H1 (cell line): ENCODE data around the gene RPS6KA2. TPM values are rescaled to one million over a fixed set of nuclear protein-coding genes. Genes with fewer than 3 reads are reported as not detected.
A peak's percentile ranks its signal among the peaks of the same experiment; 100 is the strongest.

Source experiments
- CTCF ChIA-PET: fragments of 300-600 bp; sonication (Branson Sonifier 250); formaldehyde crosslinking; loops from one replicate; lab custom pipeline; 2021; ENCODE audit not compliant: partially characterized antibody; lab: Charles Lee
- POLR2A ChIA-PET: fragments of 300-600 bp; sonication (Branson Sonifier 250); formaldehyde crosslinking; loops from one replicate; lab custom pipeline; 2021; ENCODE audit warnings: inconsistent platforms; ENCODE audit not compliant: partially characterized antibody; lab: Charles Lee
- DNase-seq, 2 experiments: peaks; one replicate each; pipeline versions ENCODE4 v3.0.0 to v3.0.0-alpha.2; 2010 to 2022; ENCODE audit warnings: low spot score in 2 of 2, low read depth in 1 of 2, mixed read lengths in 1 of 2
- FAIRE-seq: peaks from 2 replicates; lab custom pipeline; 2011; peaks lifted over from hg19 to GRCh38; lab: Jason Lieb, UNC
- H2AFZ ChIP-seq: 2 replicates; pipeline ENCODE4 v1.8.1; 2012; ENCODE audit warnings: low read length, inconsistent platforms
- H2AK5ac ChIP-seq: 2 replicates; pipeline ENCODE4 v1.6.1; 2013; ENCODE audit warnings: low read depth, low read length
- H2BK120ac ChIP-seq: replicated peaks from 2 replicates; pipeline ENCODE3; 2013; ENCODE audit warnings: low read depth, low read length, inconsistent platforms
- H2BK12ac ChIP-seq: 2 replicates; pipeline ENCODE4 v1.6.1; 2013; ENCODE audit warnings: low read depth, low read length
- H2BK15ac ChIP-seq: 2 replicates; pipeline ENCODE4 v1.6.1; 2013; ENCODE audit warnings: low read length
- H2BK20ac ChIP-seq: 2 replicates; pipeline ENCODE4 v1.6.1; 2013; ENCODE audit warnings: low read length
- H2BK5ac ChIP-seq: 2 replicates; pipeline ENCODE4 v1.6.1; 2013; ENCODE audit warnings: low read depth, low read length
- H3K14ac ChIP-seq: 2 replicates; pipeline ENCODE4 v1.6.1; 2013; ENCODE audit warnings: inconsistent platforms; ENCODE audit not compliant: insufficient read length
- H3K18ac ChIP-seq: 2 replicates; pipeline ENCODE4 v1.6.1; 2013; ENCODE audit warnings: low read length; ENCODE audit errors: extremely low read depth
- H3K23ac ChIP-seq: 2 replicates; pipeline ENCODE4 v1.6.1; 2013; ENCODE audit warnings: inconsistent platforms; ENCODE audit not compliant: insufficient read length
- H3K23me2 ChIP-seq: 2 replicates; pipeline ENCODE4 v1.6.1; 2013; ENCODE audit warnings: low read depth, low read length
- H3K27ac ChIP-seq: 2 replicates; pipeline ENCODE4 v1.6.1; 2011; ENCODE audit warnings: low read depth, low read length, inconsistent platforms
- H3K27me3 ChIP-seq, 4 experiments: replicated peaks in 1 of 4; 1 replicate in 1 of 4; 2 replicates in 3 of 4; pipeline versions ENCODE4 v1.6.1 to v1.8.1; 2011 to 2013; ENCODE audit warnings: low read length in 3 of 4, mild to moderate bottlenecking in 3 of 4, inconsistent platforms in 2 of 4, mixed read lengths in 2 of 4, moderate library complexity in 1 of 4; ENCODE audit not compliant: control insufficient read depth in 3 of 4, insufficient read depth in 3 of 4; ENCODE audit errors: extremely low read depth in 1 of 4
- H3K36me3 ChIP-seq, 4 experiments: 2 replicates each; pipeline versions ENCODE4 v1.6.1 to v1.8.1; 2011 to 2013; ENCODE audit warnings: mild to moderate bottlenecking in 4 of 4, low read length in 3 of 4, moderate library complexity in 2 of 4, control low read depth in 1 of 4, inconsistent platforms in 1 of 4; ENCODE audit not compliant: insufficient read depth in 4 of 4, control insufficient read depth in 2 of 4
- H3K4ac ChIP-seq: replicated peaks from 2 replicates; pipeline ENCODE3; 2013; ENCODE audit warnings: low read length, low read depth, mixed read lengths, inconsistent platforms; ENCODE audit not compliant: insufficient read length
- H3K4me1 ChIP-seq, 4 experiments: replicated peaks in 1 of 4; 1 replicate in 1 of 4; 2 replicates in 3 of 4; pipeline versions ENCODE4 v1.6.1 to v1.8.1; 2011 to 2013; ENCODE audit warnings: low read length in 3 of 4, inconsistent platforms in 2 of 4, mixed read lengths in 1 of 4; ENCODE audit not compliant: insufficient read depth in 4 of 4, control insufficient read depth in 3 of 4
- H3K4me2 ChIP-seq, 2 experiments: 2 replicates each; pipeline versions ENCODE4 v1.6.1 to v1.8.1; 2011 to 2013; ENCODE audit warnings: low read depth in 2 of 2, low read length in 2 of 2, control low read depth in 1 of 2, inconsistent platforms in 1 of 2, mild to moderate bottlenecking in 1 of 2; ENCODE audit not compliant: insufficient read depth in 1 of 2
- H3K4me3 ChIP-seq, 4 experiments: fragments of 200-600, 300-600 bp in 1 of 4; sonication (generic), shearing (Covaris generic), sonication (Bioruptor Twin) in 1 of 4; 2 replicates each; pipeline versions ENCODE4 v1.5.1 to v1.8.1; 2011 to 2016; ENCODE audit warnings: low read length in 4 of 4, low read depth in 3 of 4, control low read depth in 2 of 4, inconsistent platforms in 2 of 4, mild to moderate bottlenecking in 2 of 4, mixed read lengths in 1 of 4, moderate library complexity in 1 of 4; ENCODE audit not compliant: insufficient read depth in 2 of 4; ENCODE audit errors: extremely low read depth in 1 of 4
- H3K56ac ChIP-seq: replicated peaks from 2 replicates; pipeline ENCODE3; 2013; ENCODE audit warnings: low read depth, mild to moderate bottlenecking, mixed read lengths, low read length, inconsistent platforms; ENCODE audit not compliant: insufficient read length
- H3K79me1 ChIP-seq: 2 replicates; pipeline ENCODE4 v1.6.1; 2013; ENCODE audit warnings: low read depth, low read length, control low read depth
- H3K79me2 ChIP-seq, 2 experiments: 2 replicates each; pipeline versions ENCODE4 v1.6.1 to v1.8.1; 2012 to 2013; ENCODE audit warnings: low read length in 2 of 2, mild to moderate bottlenecking in 2 of 2, inconsistent platforms in 1 of 2; ENCODE audit not compliant: insufficient read depth in 2 of 2, control insufficient read depth in 1 of 2
- H3K9ac ChIP-seq, 4 experiments: replicated peaks in 1 of 4; 1 replicate in 1 of 4; 2 replicates in 3 of 4; pipeline versions ENCODE4 v1.6.1 to v1.8.1; 2011 to 2013; ENCODE audit warnings: low read depth in 3 of 4, low read length in 3 of 4, control low read depth in 2 of 4, mild to moderate bottlenecking in 2 of 4, moderate library complexity in 2 of 4, inconsistent platforms in 1 of 4; ENCODE audit errors: extremely low read depth in 1 of 4
- H3K9me3 ChIP-seq, 2 experiments: 2 replicates each; pipeline versions ENCODE4 v1.6.1 to v1.8.1; 2012 to 2013; ENCODE audit warnings: mild to moderate bottlenecking in 2 of 2, moderate library complexity in 2 of 2, control low read depth in 1 of 2, inconsistent platforms in 1 of 2, low read depth in 1 of 2, low read length in 1 of 2, mixed read lengths in 1 of 2; ENCODE audit not compliant: insufficient read depth in 2 of 2
- H4K20me1 ChIP-seq, 2 experiments: replicated peaks in 1 of 2; 2 replicates each; pipeline versions ENCODE3 to v1.8.1; 2011 to 2013; ENCODE audit warnings: inconsistent platforms in 2 of 2, low read length in 2 of 2, mild to moderate bottlenecking in 1 of 2; ENCODE audit not compliant: insufficient read depth in 2 of 2, control insufficient read depth in 1 of 2
- H4K5ac ChIP-seq: 2 replicates; pipeline ENCODE4 v1.6.1; 2013; ENCODE audit warnings: low read length, low read depth, mixed read lengths, inconsistent platforms; ENCODE audit not compliant: insufficient read length
- H4K8ac ChIP-seq: 2 replicates; pipeline ENCODE4 v1.8.0; 2013; ENCODE audit warnings: mild to moderate bottlenecking, moderate library complexity, low read length, inconsistent platforms; ENCODE audit not compliant: insufficient read depth; ENCODE audit errors: extremely low read depth
- H4K91ac ChIP-seq: replicated peaks from 2 replicates; pipeline ENCODE3; 2013; ENCODE audit warnings: low read length, mixed read lengths, inconsistent platforms; ENCODE audit not compliant: insufficient read length
- CREB1 ChIP-seq: IDR thresholded peaks from 2 replicates; pipeline ENCODE4 v1.6.1; 2012; ENCODE audit warnings: inconsistent platforms
- CTBP2 ChIP-seq: IDR thresholded peaks from 2 replicates; pipeline ENCODE4 v1.7.0; 2011; ENCODE audit warnings: borderline replicate concordance, mild to moderate bottlenecking, moderate library complexity, mixed read lengths, low read length; ENCODE audit not compliant: insufficient read depth, insufficient read length
- KDM1A ChIP-seq: fragments of 200-600, 300-600 bp; sonication (generic); IDR thresholded peaks from 2 replicates; pipeline ENCODE4 v1.7.1; 2016; ENCODE audit warnings: mild to moderate bottlenecking, low read length, borderline replicate concordance
- POU5F1 ChIP-seq: IDR thresholded peaks from 2 replicates; pipeline ENCODE4 v1.6.1; 2011; ENCODE audit warnings: low read depth, mild to moderate bottlenecking, low read length, moderate library complexity
- RNF2 ChIP-seq: fragments of 200-900, 300-1000 bp; sonication (generic); IDR thresholded peaks from 2 replicates; pipeline ENCODE4 v1.7.1; 2016; ENCODE audit warnings: borderline replicate concordance, low read depth, mild to moderate bottlenecking, antibody characterized with exemption, low read length; ENCODE audit not compliant: poor library complexity, severe bottlenecking; ENCODE audit errors: missing control alignments
- SIX5 ChIP-seq: IDR thresholded peaks from 2 replicates; pipeline ENCODE4 v1.6.1; 2011; ENCODE audit warnings: mild to moderate bottlenecking, low read depth, low read length
- SP1 ChIP-seq: IDR thresholded peaks from 2 replicates; pipeline ENCODE4 v1.6.1; 2011; ENCODE audit warnings: low read depth, low read length
- WGBS, 2 experiments: shearing (Covaris generic) in 1 of 2; methylation state at CpG; one replicate each; pipeline versions ENCODE4 v1.1.6 to v1.1.7; 2013 to 2015; ENCODE audit warnings: low lambda C conversion rate in 2 of 2, mixed read lengths in 2 of 2, inconsistent platforms in 1 of 2, low coverage in 1 of 2, missing lambda C conversion rate in 1 of 2; ENCODE audit not compliant: insufficient replicate concordance in 2 of 2, insufficient coverage in 1 of 2, insufficient read length in 1 of 2; ENCODE audit errors: extremely low coverage in 1 of 2, missing lambda C conversion rate in 1 of 2; 5-methylcytosine and 5-hydroxymethylcytosine counted together
- polyA plus RNA-seq, 7 experiments: library from polyadenylated mRNA; depleted of rRNA in 3 of 7; stranded (reverse) in 5 of 7; unstranded in 2 of 7; fragments of >200 nt in 5 of 7; fragments of 200-250 nt in 2 of 7; gene quantifications; 1 replicate in 5 of 7; 2 replicates in 1 of 7; 4 replicates in 1 of 7; pipeline versions ENCODE4 v1.2.1 to v1.2.3, GENCODE V29; 2011 to 2013; ENCODE audit warnings: missing spikeins in 2 of 7, mixed read lengths in 2 of 7
- total RNA-seq: library from RNA; stranded (reverse); fragmentation: NEBNext Ultra II Directional; extraction: Animal tissue kit (Norgen Biotek cat#: 25700); gene quantifications from 2 replicates; pipeline ENCODE4 v1.2.1, GENCODE V29; 2021
- TF ChIP-seq, protein P1 (sequence below), 3 experiments: IDR thresholded peaks; 1 replicate in 2 of 3; 2 replicates in 1 of 3; pipeline versions ENCODE4 v1.5.1 to v1.6.1; 2011; ENCODE audit warnings: low read length in 3 of 3, mild to moderate bottlenecking in 3 of 3, inconsistent platforms in 2 of 3, low read depth in 1 of 3, moderate library complexity in 1 of 3; ENCODE audit not compliant: insufficient read depth in 1 of 3; ENCODE audit errors: control extremely low read depth in 1 of 3

Gene RPS6KA2
- total and polyA plus RNA-seq, 2 of the 8 experiments (the other 6 are each of a cell fraction or from before 2014, with no cell fraction given) = 8.8 to 25.7 TPM

DNA sequence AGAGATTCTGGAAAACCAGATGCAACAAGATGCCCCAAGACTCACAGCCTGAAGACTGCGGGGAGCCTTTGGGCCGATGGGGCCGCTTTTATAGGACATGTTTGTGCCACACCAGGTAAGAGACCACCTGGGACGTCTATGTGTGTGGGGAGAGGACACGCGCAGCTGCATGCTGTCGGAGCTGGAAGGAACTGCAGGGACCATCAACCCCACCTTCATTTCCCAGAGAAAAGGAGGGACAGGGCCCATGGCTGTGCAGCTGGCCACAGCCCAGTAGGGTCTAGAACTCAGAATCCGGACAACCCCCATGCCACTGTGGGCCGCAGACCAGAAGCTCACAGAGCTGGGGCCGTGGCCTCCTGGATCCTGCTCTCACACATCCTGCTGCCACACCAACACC lies 144.0 kb downstream of the RPS6KA2 start:
- Histone ChIP-seq H2BK20ac (no peak overlapping the region), H2AK5ac (no peak overlapping the region), H3K14ac (no peak overlapping the region), H4K8ac (peak overlapping the region; percentile 72; the same call in 1 of the 2 replicates), H3K9me3 (no peaks in the 10 kb centered on the region), H3K23me2 (no peaks in the 10 kb centered on the region), H2BK12ac (no peak overlapping the region), H3K79me2 (no peaks in the 10 kb centered on the region), H4K5ac (no peak overlapping the region), H3K27me3 (no peaks in the 10 kb centered on the region), H2BK5ac (no peak overlapping the region), H3K36me3 (peaks cover 0 to 7% (median 3%) of the 10 kb centered on the region in 4 experiments; a peak in 2 of 8 replicates), H2BK120ac (no peak overlapping the region), H3K4me2 (no peak overlapping the region), H3K27ac (no peak overlapping the region), H4K20me1 (no peaks in the 10 kb centered on the region), H3K23ac (no peak overlapping the region), H3K79me1 (no peaks in the 10 kb centered on the region), H3K18ac (no peak overlapping the region), H3K4me3 (no peak overlapping the region), H3K4me1 (peaks cover 0 to under 1% (median 0%) of the 10 kb centered on the region in 4 experiments; a peak in 2 of 7 replicates), H3K9ac (no peak overlapping the region), H2BK15ac (no peak overlapping the region), H2AFZ (no peak overlapping the region), H3K56ac (no peak overlapping the region), H4K91ac (no peak overlapping the region), H3K4ac (no peak overlapping the region)
- no peak for DNase-seq
- TF ChIP-seq POU5F1 = no peak
- TF ChIP-seq, protein P1, sequence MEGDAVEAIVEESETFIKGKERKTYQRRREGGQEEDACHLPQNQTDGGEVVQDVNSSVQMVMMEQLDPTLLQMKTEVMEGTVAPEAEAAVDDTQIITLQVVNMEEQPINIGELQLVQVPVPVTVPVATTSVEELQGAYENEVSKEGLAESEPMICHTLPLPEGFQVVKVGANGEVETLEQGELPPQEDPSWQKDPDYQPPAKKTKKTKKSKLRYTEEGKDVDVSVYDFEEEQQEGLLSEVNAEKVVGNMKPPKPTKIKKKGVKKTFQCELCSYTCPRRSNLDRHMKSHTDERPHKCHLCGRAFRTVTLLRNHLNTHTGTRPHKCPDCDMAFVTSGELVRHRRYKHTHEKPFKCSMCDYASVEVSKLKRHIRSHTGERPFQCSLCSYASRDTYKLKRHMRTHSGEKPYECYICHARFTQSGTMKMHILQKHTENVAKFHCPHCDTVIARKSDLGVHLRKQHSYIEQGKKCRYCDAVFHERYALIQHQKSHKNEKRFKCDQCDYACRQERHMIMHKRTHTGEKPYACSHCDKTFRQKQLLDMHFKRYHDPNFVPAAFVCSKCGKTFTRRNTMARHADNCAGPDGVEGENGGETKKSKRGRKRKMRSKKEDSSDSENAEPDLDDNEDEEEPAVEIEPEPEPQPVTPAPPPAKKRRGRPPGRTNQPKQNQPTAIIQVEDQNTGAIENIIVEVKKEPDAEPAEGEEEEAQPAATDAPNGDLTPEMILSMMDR (IDR thresholded peaks at IDR 0.05; ENCODE audit: control extremely low read depth in 1 of 3, insufficient read depth in 1 of 3, low read depth in 1 of 3, low read length in 3 of 3) = no peak
- TF ChIP-seq SP1 = no peak
- no peak for TF ChIP-seq RNF2
- no peak for TF ChIP-seq KDM1A
- no peak for TF ChIP-seq CTBP2
- TF ChIP-seq CREB1 = no peak
- TF ChIP-seq SIX5 = no peak
- 90% methylated on average over 10 of the region's 10 CpGs; no CpG with 5 or more reads in 1 of the 2 experiments for WGBS, 2 experiments
- no peak for FAIRE-seq
- CTCF ChIA-PET = interaction anchor here (1.3 kb wide), 1 partner anchor 9 kb away, joined by 3 read pairs; no protein-coding TSS in a partner anchor
- POLR2A ChIA-PET = no interaction called here
